ENCODE results near the gene NOX3. TPM values are rescaled to one million over a fixed set of nuclear protein-coding genes. Genes with fewer than 3 reads are reported as not detected.
"Not testable (repeated sequence)": the region's sequence is repeated elsewhere in the genome, so short reads cannot be mapped to it uniquely, and the experiment has no call there.

NOX3 gene
- total RNA-seq, 1 experiment from 2014 or later = not detected

- no peak overlapping the region for H3K27ac ChIP-seq (ENCODE audit: low read length)
- DNase-seq = no peak
- no peaks in the 10 kb centered on the region for H4K20me1 ChIP-seq (ENCODE audit: insufficient read depth, low read depth, low read length)
- no peaks in the 10 kb centered on the region; the same call in 1 of the 2 replicates for H3K4me1 ChIP-seq (ENCODE audit: low read length)
- no peak overlapping the region for H3K9ac ChIP-seq (ENCODE audit: low read length)
- no peak overlapping the region for H2AFZ ChIP-seq (ENCODE audit: low read length)
- H3K27me3 ChIP-seq (ENCODE audit: low read length) = no peaks in the 10 kb centered on the region
- no peaks in the 10 kb centered on the region for H3K36me3 ChIP-seq (ENCODE audit: insufficient read depth, low read length)
- H3K4me3 ChIP-seq (ENCODE audit: low read length) = no peak overlapping the region
- no peaks in the 10 kb centered on the region for H3K79me2 ChIP-seq (ENCODE audit: low read length)
- no peak overlapping the region for H3K4me2 ChIP-seq (ENCODE audit: low read depth, low read length, poor library complexity, severe bottlenecking)
- H3K9me3 ChIP-seq (ENCODE audit: low read length) = no peaks in the 10 kb centered on the region
- H3K9me2 ChIP-seq (replicated peaks; ENCODE audit: insufficient read depth, low read length) = no peaks in the 10 kb centered on the region
Measured at GRCh38 chr6:155483858-155484257, 28.2 kb upstream of the NOX3 start.

- Histone ChIP-seq H3K36me3 (ENCODE audit: insufficient read depth, low read length) (no peaks in the 10 kb centered on the region), H3K9me3 (ENCODE audit: low read length) (no peaks in the 10 kb centered on the region), H3K9me2 (replicated peaks; ENCODE audit: insufficient read depth, low read length) (no peaks in the 10 kb centered on the region), H2AFZ (ENCODE audit: low read length) (no peak overlapping the region), H4K20me1 (ENCODE audit: insufficient read depth, low read depth, low read length) (no peaks in the 10 kb centered on the region), H3K79me2 (ENCODE audit: low read length) (no peaks in the 10 kb centered on the region), H3K4me3 (ENCODE audit: low read length) (no peak overlapping the region), H3K4me2 (ENCODE audit: low read depth, low read length, poor library complexity, severe bottlenecking) (no peak overlapping the region), H3K27ac (ENCODE audit: low read length) (no peak overlapping the region), H3K27me3 (ENCODE audit: low read length) (no peaks in the 10 kb centered on the region), H3K4me1 (ENCODE audit: low read length) (no peaks in the 10 kb centered on the region; the same call in 1 of the 2 replicates), H3K9ac (ENCODE audit: low read length) (no peak overlapping the region)
- no peak for DNase-seq
Measured at GRCh38 chr6:155481215-155481614, 25.6 kb upstream of the NOX3 start.

- Histone ChIP-seq H3K4me3 (ENCODE audit: low read length) (no peak overlapping the region), H3K9ac (ENCODE audit: low read length) (no peak overlapping the region), H3K27me3 (ENCODE audit: low read length) (no peaks in the 10 kb centered on the region), H2AFZ (ENCODE audit: low read length) (no peak overlapping the region), H4K20me1 (ENCODE audit: insufficient read depth, low read depth, low read length) (no peaks in the 10 kb centered on the region), H3K4me2 (ENCODE audit: low read depth, low read length, poor library complexity, severe bottlenecking) (no peak overlapping the region), H3K27ac (ENCODE audit: low read length) (no peak overlapping the region), H3K79me2 (ENCODE audit: low read length) (no peaks in the 10 kb centered on the region), H3K9me3 (ENCODE audit: low read length) (no peaks in the 10 kb centered on the region), H3K9me2 (replicated peaks; ENCODE audit: insufficient read depth, low read length) (no peaks in the 10 kb centered on the region), H3K4me1 (ENCODE audit: low read length) (no peaks in the 10 kb centered on the region), H3K36me3 (ENCODE audit: insufficient read depth, low read length) (no peaks in the 10 kb centered on the region)
- DNase-seq = no peak
Measured at GRCh38 chr6:155473741-155474140, 18.1 kb upstream of the NOX3 start.

DNA sequence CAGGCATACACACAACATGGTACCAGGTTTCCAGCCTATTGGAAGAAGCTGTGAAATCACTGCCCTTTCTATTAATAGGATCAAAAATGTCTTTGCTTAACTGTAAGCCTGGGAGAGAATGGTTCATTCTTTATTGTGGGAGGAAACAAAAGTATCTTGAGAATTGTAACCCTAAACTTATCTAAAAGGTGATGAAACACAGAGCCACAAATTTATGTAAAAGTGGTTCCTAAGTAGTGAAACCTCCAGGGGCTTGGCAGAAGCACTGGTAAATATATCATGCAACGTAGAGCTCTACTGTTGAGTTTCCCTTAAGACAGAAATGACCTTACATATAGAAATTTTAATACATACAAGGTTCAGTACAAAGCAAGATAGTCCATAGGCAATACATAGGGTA lies 17.2 kb upstream of the NOX3 start:
- H3K4me3 ChIP-seq (ENCODE audit: low read length) = no peak overlapping the region

GRCh38 chr6:155470979-155471616 lies 15.5 kb upstream of the NOX3 start:
- not testable (repeated sequence) for DNase-seq; H3K27me3 ChIP-seq (ENCODE audit: low read length)

More for the DNA sequence above, 17.2 kb upstream of the NOX3 start:
- no peak for DNase-seq
- Histone ChIP-seq H3K36me3 (ENCODE audit: insufficient read depth, low read length) (no peaks in the 10 kb centered on the region), H3K79me2 (ENCODE audit: low read length) (no peaks in the 10 kb centered on the region), H3K4me2 (ENCODE audit: low read depth, low read length, poor library complexity, severe bottlenecking) (no peak overlapping the region), H4K20me1 (ENCODE audit: insufficient read depth, low read depth, low read length) (no peaks in the 10 kb centered on the region), H3K9me3 (ENCODE audit: low read length) (no peaks in the 10 kb centered on the region), H2AFZ (ENCODE audit: low read length) (no peak overlapping the region), H3K27me3 (ENCODE audit: low read length) (no peaks in the 10 kb centered on the region), H3K9ac (ENCODE audit: low read length) (no peak overlapping the region), H3K27ac (ENCODE audit: low read length) (no peak overlapping the region), H3K9me2 (replicated peaks; ENCODE audit: insufficient read depth, low read length) (no peaks in the 10 kb centered on the region), H3K4me1 (ENCODE audit: low read length) (no peaks in the 10 kb centered on the region)

DNA sequence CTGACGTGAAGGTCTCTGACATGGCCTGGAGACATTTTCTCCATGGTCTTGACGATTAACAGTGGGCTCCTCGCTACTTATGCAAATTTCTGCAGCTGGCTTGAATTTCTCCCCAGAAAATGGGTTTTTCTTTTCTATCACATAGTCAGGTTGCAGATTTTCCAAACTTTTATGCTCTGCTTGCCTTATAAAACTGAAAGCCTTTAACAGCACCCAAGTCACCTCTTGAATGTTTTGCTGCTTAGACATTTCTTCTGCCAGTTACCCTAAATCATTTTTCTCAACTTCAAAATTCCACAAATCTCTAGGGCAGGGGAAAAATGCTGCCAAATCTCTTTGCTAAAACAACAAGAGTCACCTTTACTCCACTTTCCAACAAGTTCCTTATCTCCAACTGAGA lies 12.9 kb upstream of the NOX3 start:
- H4K20me1 ChIP-seq (ENCODE audit: insufficient read depth, low read depth, low read length); H3K9me3 ChIP-seq (ENCODE audit: low read length); H3K4me2 ChIP-seq (ENCODE audit: low read depth, low read length, poor library complexity, severe bottlenecking); H3K4me1 ChIP-seq (ENCODE audit: low read length); H3K27ac ChIP-seq (ENCODE audit: low read length); H3K9ac ChIP-seq (ENCODE audit: low read length); H3K79me2 ChIP-seq (ENCODE audit: low read length); DNase-seq; H3K9me2 ChIP-seq (replicated peaks; ENCODE audit: insufficient read depth, low read length); H3K4me3 ChIP-seq (ENCODE audit: low read length); H3K27me3 ChIP-seq (ENCODE audit: low read length); H2AFZ ChIP-seq (ENCODE audit: low read length); H3K36me3 ChIP-seq (ENCODE audit: insufficient read depth, low read length): not testable (repeated sequence)

More at GRCh38 chr6:155470979-155471616, 15.5 kb upstream of the NOX3 start:
- not testable (repeated sequence) for H4K20me1 ChIP-seq (ENCODE audit: insufficient read depth, low read depth, low read length); H3K36me3 ChIP-seq (ENCODE audit: insufficient read depth, low read length); H3K79me2 ChIP-seq (ENCODE audit: low read length); H3K9ac ChIP-seq (ENCODE audit: low read length); H3K27ac ChIP-seq (ENCODE audit: low read length); H3K9me3 ChIP-seq (ENCODE audit: low read length); H3K4me3 ChIP-seq (ENCODE audit: low read length); H3K4me2 ChIP-seq (ENCODE audit: low read depth, low read length, poor library complexity, severe bottlenecking); H2AFZ ChIP-seq (ENCODE audit: low read length); H3K4me1 ChIP-seq (ENCODE audit: low read length); H3K9me2 ChIP-seq (replicated peaks; ENCODE audit: insufficient read depth, low read length)

DNA sequence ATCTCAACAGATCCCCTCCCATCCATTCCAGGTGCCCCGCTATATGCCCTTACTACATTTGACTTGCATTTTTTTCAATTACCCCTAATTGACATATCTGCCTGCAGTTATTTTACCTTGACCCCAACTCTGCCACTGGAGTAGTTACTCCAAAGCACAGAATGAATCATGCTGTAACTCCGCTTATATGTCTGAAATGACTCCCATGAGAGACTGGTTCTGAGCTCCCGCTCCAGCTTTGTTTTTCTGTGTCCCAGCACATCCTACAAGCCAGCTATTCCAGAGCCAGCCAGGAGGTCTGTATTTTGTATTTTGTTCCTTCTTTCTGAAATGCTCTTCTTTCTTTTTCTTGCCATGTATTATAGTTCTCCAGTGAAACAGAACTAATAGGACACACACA lies 10.9 kb upstream of the NOX3 start:
- Histone ChIP-seq H3K27ac (ENCODE audit: low read length) (no peak overlapping the region), H3K9me2 (replicated peaks; ENCODE audit: insufficient read depth, low read length) (no peaks in the 10 kb centered on the region), H3K9me3 (ENCODE audit: low read length) (no peaks in the 10 kb centered on the region), H3K4me2 (ENCODE audit: low read depth, low read length, poor library complexity, severe bottlenecking) (no peak overlapping the region), H3K9ac (ENCODE audit: low read length) (no peak overlapping the region), H3K36me3 (ENCODE audit: insufficient read depth, low read length) (no peaks in the 10 kb centered on the region), H3K79me2 (ENCODE audit: low read length) (no peaks in the 10 kb centered on the region), H3K4me3 (ENCODE audit: low read length) (no peak overlapping the region), H2AFZ (ENCODE audit: low read length) (no peak overlapping the region), H4K20me1 (ENCODE audit: insufficient read depth, low read depth, low read length) (no peaks in the 10 kb centered on the region), H3K4me1 (ENCODE audit: low read length) (no peaks in the 10 kb centered on the region), H3K27me3 (ENCODE audit: low read length) (no peaks in the 10 kb centered on the region)
- no peak for DNase-seq

- H3K27ac ChIP-seq (ENCODE audit: low read length) = no peak overlapping the region
- no peaks in the 10 kb centered on the region for H3K27me3 ChIP-seq (ENCODE audit: low read length)
Measured at GRCh38 chr6:155461556-155461955, 5.9 kb upstream of the NOX3 start.

More at GRCh38 chr6:155461556-155461955, 5.9 kb upstream of the NOX3 start:
- H3K4me3 ChIP-seq (ENCODE audit: low read length) = no peak overlapping the region
- no peak overlapping the region for H2AFZ ChIP-seq (ENCODE audit: low read length)
- no peaks in the 10 kb centered on the region for H3K9me3 ChIP-seq (ENCODE audit: low read length)
- no peaks in the 10 kb centered on the region for H3K9me2 ChIP-seq (replicated peaks; ENCODE audit: insufficient read depth, low read length)
- DNase-seq = no peak
- H4K20me1 ChIP-seq (ENCODE audit: insufficient read depth, low read depth, low read length) = no peaks in the 10 kb centered on the region
- H3K4me1 ChIP-seq (ENCODE audit: low read length) = no peaks in the 10 kb centered on the region
- no peaks in the 10 kb centered on the region for H3K79me2 ChIP-seq (ENCODE audit: low read length)
- no peak overlapping the region for H3K9ac ChIP-seq (ENCODE audit: low read length)
- no peak overlapping the region for H3K4me2 ChIP-seq (ENCODE audit: low read depth, low read length, poor library complexity, severe bottlenecking)
- no peaks in the 10 kb centered on the region for H3K36me3 ChIP-seq (ENCODE audit: insufficient read depth, low read length)
